ENCODE results near the gene DLG3. TPM values are rescaled to one million over a fixed set of nuclear protein-coding genes. Genes with fewer than 3 reads are reported as not detected.

DLG3 gene
- total RNA-seq, 4 donors from 2014 or later = 0.20 to 3.4 (median 0.69) TPM

DNA sequence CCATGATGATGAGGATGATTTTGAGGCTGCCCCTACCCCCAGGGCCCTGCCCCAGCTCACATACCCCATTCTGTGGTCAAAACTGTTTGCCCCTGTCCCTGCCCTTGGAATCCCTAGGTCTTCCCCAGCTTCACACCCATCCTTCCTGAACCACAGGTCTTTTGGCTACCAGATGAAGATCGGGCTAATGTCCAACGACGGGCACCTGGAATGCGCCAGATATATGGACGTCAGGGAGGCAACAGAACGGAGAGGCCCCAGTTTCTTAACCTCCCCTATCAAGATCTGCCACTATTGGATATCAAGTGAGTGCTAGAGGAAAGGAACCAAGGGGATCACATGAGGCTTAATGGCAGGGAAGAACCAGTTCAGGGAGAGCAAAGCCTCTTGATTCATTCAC lies 14.9 kb upstream of the DLG3 start:
- no peak overlapping the region for H3K4me3 ChIP-seq
- in situ Hi-C loops (cut with MboI; ENCODE audit: low sequenced_read_pairs in 4 of 4) = loop anchor here in 3 of 4 donors (25.0 kb wide), 1 partner anchor 292 kb away; the partner anchor contains the start of gene IGBP1 (in 3 of the 3)
- H3K9me3 ChIP-seq = no peaks in the 10 kb centered on the region
- no peaks in the 10 kb centered on the region for H3K27me3 ChIP-seq
- H3K36me3 ChIP-seq = no peaks in the 10 kb centered on the region
- peaks cover 0 to under 1% of the 10 kb centered on the region in 2 donors for H3K4me1 ChIP-seq
- TF ChIP-seq, protein P1, sequence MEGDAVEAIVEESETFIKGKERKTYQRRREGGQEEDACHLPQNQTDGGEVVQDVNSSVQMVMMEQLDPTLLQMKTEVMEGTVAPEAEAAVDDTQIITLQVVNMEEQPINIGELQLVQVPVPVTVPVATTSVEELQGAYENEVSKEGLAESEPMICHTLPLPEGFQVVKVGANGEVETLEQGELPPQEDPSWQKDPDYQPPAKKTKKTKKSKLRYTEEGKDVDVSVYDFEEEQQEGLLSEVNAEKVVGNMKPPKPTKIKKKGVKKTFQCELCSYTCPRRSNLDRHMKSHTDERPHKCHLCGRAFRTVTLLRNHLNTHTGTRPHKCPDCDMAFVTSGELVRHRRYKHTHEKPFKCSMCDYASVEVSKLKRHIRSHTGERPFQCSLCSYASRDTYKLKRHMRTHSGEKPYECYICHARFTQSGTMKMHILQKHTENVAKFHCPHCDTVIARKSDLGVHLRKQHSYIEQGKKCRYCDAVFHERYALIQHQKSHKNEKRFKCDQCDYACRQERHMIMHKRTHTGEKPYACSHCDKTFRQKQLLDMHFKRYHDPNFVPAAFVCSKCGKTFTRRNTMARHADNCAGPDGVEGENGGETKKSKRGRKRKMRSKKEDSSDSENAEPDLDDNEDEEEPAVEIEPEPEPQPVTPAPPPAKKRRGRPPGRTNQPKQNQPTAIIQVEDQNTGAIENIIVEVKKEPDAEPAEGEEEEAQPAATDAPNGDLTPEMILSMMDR (IDR thresholded peaks at IDR 0.05 in 4 of 5, conservative IDR thresholded peaks at IDR 0.05 in 1 of 5) = no peak
- TF ChIP-seq POLR2A (IDR thresholded peaks at IDR 0.05) = no peak
- no peak for DNase-seq
- intact Hi-C loops (cut with DNase I; ENCODE audit: low total_unique reads) = no loop called here
- ATAC-seq = no peak
- H3K27ac ChIP-seq = no peak overlapping the region

GRCh38 chrX:70432936-70433847 lies 11.4 kb upstream of the DLG3 start:
- Histone ChIP-seq H3K4me1 (peaks cover 0 to 8% of the 10 kb centered on the region in 2 donors), H3K27ac (peak overlapping the region; percentile 83 to 91 (median 89)), H3K4me3 (peak overlapping the region; percentile 68 to 79 (median 70)), H3K36me3 (no peaks in the 10 kb centered on the region), H3K9me3 (no peaks in the 10 kb centered on the region), H3K27me3 (no peaks in the 10 kb centered on the region)
- ATAC-seq = no peak
- TF ChIP-seq, protein P1 (IDR thresholded peaks at IDR 0.05 in 4 of 5, conservative IDR thresholded peaks at IDR 0.05 in 1 of 5) = no peak
- no peak for TF ChIP-seq POLR2A (IDR thresholded peaks at IDR 0.05)
- in situ Hi-C loops (cut with MboI; ENCODE audit: low sequenced_read_pairs in 4 of 4) = loop anchor here in 3 of 4 donors (25.0 kb wide), 1 partner anchor 296 kb away; the partner anchor contains the start of gene IGBP1 (in 3 of the 3)
- intact Hi-C loops (cut with DNase I; ENCODE audit: low total_unique reads) = no loop called here
- DNase-seq = no peak

DNA sequence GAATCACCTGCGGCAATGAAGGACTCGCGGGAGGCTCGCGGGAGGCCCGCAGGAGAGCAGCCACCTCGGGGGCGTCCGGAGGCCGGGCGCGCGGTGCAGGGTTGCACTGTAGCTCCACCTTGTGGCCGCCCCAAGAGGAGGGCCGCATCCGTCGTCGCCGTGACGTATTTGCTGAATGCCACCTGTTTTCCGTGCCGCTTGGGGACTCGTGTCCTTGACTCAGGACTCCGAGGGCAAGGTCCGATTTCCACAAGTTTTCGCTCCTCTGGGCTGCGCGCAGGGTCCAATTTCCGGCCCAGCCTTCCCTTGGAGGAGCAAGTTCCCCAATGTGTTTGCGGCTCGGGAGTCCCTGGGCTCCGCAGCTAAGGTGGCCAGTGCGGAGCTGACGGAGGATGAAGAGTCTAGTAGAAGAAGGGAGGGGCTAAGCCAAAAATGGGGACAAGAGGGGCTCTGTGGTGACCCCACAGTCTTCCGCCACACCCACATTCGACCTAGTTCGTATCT lies 10.7 kb upstream of the DLG3 start:
- in situ Hi-C loops (cut with MboI; ENCODE audit: low sequenced_read_pairs in 4 of 4) (loop anchor here in 3 of 4 donors (25.0 kb wide), 1 partner anchor 297 kb away; the partner anchor contains the start of gene IGBP1 (in 3 of the 3)), intact Hi-C loops (cut with DNase I; ENCODE audit: low total_unique reads) (loop anchor here (1.0 kb wide), 2 partner anchors 144 to 301 kb away; partner anchors contain the start of genes IGBP1 and KIF4A)
- peak; percentile 60 to 73 for DNase-seq
- Histone ChIP-seq H3K36me3 (no peaks in the 10 kb centered on the region), H3K27me3 (no peaks in the 10 kb centered on the region), H3K4me1 (peaks cover 0 to 8% of the 10 kb centered on the region in 2 donors), H3K9me3 (no peaks in the 10 kb centered on the region), H3K4me3 (peak overlapping the region; percentile 68 to 79 (median 70)), H3K27ac (peak overlapping the region; percentile 83 to 91 (median 89))
- no peak for TF ChIP-seq POLR2A (IDR thresholded peaks at IDR 0.05)
- TF ChIP-seq, protein P1 (IDR thresholded peaks at IDR 0.05 in 4 of 5, conservative IDR thresholded peaks at IDR 0.05 in 1 of 5) = peak; percentile 48 to 76 (median 74)
- ATAC-seq = peak; percentile 75 to 84

DNA sequence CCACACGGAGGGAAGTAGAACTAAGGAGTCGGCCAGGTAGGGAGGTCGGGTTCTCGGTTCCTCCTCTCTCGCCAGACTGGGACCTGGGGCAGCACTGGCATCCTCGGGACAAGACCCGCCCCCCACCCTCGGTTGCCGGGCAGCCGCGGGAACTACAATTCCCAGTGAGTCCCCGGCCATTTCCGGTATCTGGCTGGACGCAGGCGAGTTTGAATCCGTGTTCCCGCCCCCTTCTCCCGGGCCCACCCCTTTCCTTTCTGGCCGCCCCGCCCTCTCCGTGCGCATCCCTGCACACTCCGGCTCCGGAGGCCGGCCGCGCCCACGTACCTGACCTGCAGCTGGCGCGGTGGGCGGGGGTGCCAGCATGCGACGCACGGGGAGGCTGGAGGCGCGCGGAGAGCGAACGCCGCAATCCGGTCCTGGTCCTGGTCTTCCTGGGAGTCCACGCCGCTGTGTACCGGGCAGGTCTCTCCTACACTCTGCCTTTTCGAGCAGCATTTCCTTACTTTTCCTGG lies 10.2 kb upstream of the DLG3 start:
- in situ Hi-C loops (cut with MboI; ENCODE audit: low sequenced_read_pairs in 4 of 4) (loop anchor here in 3 of 4 donors (25.0 kb wide), 1 partner anchor 297 kb away; the partner anchor contains the start of gene IGBP1 (in 3 of the 3)), intact Hi-C loops (cut with DNase I; ENCODE audit: low total_unique reads) (loop anchor here (1.0 kb wide), 2 partner anchors 144 to 301 kb away; partner anchors contain the start of genes IGBP1 and KIF4A)
- Histone ChIP-seq H3K27me3 (no peaks in the 10 kb centered on the region), H3K36me3 (no peaks in the 10 kb centered on the region), H3K4me1 (peaks cover 0 to 8% of the 10 kb centered on the region in 2 donors), H3K4me3 (peak overlapping the region; percentile 68 to 79 (median 70)), H3K27ac (peak overlapping the region; percentile 83 to 91 (median 89)), H3K9me3 (no peaks in the 10 kb centered on the region)
- peak; percentile 82 to 86 for DNase-seq
- ATAC-seq = peak; percentile 81 to 89
- peak; percentile 62 to 67 for TF ChIP-seq POLR2A (IDR thresholded peaks at IDR 0.05)
- TF ChIP-seq, protein P1 (IDR thresholded peaks at IDR 0.05 in 4 of 5, conservative IDR thresholded peaks at IDR 0.05 in 1 of 5) = no peak
